WTC11 (cell line): ENCODE data around the gene RACGAP1.

Source experiments
- ATF2 ChIP-seq: sonication (generic); formaldehyde crosslinking; IDR thresholded peaks from 2 replicates; pipeline ENCODE4 v1.8.1; 2022; ENCODE audit warnings: low read depth, missing genetic modification reagents, borderline replicate concordance
- E2F5 ChIP-seq: sonication (generic); formaldehyde crosslinking; IDR thresholded peaks from 2 replicates; pipeline ENCODE4 v1.8.1; 2022; ENCODE audit warnings: mild to moderate bottlenecking, moderate library complexity, missing genetic modification reagents
- ETV6 ChIP-seq: sonication (generic); formaldehyde crosslinking; IDR thresholded peaks from 2 replicates; pipeline ENCODE4 v1.8.1; 2022; ENCODE audit warnings: mild to moderate bottlenecking, missing genetic modification reagents
- NR2C2 ChIP-seq: sonication (generic); formaldehyde crosslinking; IDR thresholded peaks from 2 replicates; pipeline ENCODE4 v1.8.0; 2022; ENCODE audit warnings: mild to moderate bottlenecking, missing genetic modification reagents
- NR3C1 ChIP-seq: sonication (generic); formaldehyde crosslinking; conservative IDR thresholded peaks from 2 replicates; pipeline ENCODE4 v1.8.1; 2023; ENCODE audit warnings: low read depth, mild to moderate bottlenecking, missing genetic modification reagents
- RELA ChIP-seq: sonication (generic); formaldehyde crosslinking; IDR thresholded peaks from 2 replicates; pipeline ENCODE4 v1.8.1; 2022; ENCODE audit warnings: missing genetic modification reagents, mild to moderate bottlenecking, borderline replicate concordance
- SMAD3 ChIP-seq: sonication (generic); formaldehyde crosslinking; IDR thresholded peaks from 2 replicates; pipeline ENCODE4 v1.8.0; 2022; ENCODE audit warnings: missing genetic modification reagents, mild to moderate bottlenecking, borderline replicate concordance
- TF ChIP-seq, protein P1 (sequence below): fragments of 200-600 bp; IDR thresholded peaks from 2 replicates; pipeline ENCODE4 v1.8.0; 2022; ENCODE audit warnings: antibody characterized with exemption
- TF ChIP-seq, protein P2 (sequence below): sonication (generic); formaldehyde crosslinking; IDR thresholded peaks from 2 replicates; pipeline ENCODE4 v1.8.1; 2022; ENCODE audit warnings: low read depth, mild to moderate bottlenecking, moderate library complexity, missing genetic modification reagents, borderline replicate concordance
- TF ChIP-seq, protein P3 (sequence below): sonication (generic); formaldehyde crosslinking; IDR thresholded peaks from 2 replicates; pipeline ENCODE4 v1.8.0; 2022; ENCODE audit warnings: mild to moderate bottlenecking, missing genetic modification reagents

- TF ChIP-seq, protein P1, sequence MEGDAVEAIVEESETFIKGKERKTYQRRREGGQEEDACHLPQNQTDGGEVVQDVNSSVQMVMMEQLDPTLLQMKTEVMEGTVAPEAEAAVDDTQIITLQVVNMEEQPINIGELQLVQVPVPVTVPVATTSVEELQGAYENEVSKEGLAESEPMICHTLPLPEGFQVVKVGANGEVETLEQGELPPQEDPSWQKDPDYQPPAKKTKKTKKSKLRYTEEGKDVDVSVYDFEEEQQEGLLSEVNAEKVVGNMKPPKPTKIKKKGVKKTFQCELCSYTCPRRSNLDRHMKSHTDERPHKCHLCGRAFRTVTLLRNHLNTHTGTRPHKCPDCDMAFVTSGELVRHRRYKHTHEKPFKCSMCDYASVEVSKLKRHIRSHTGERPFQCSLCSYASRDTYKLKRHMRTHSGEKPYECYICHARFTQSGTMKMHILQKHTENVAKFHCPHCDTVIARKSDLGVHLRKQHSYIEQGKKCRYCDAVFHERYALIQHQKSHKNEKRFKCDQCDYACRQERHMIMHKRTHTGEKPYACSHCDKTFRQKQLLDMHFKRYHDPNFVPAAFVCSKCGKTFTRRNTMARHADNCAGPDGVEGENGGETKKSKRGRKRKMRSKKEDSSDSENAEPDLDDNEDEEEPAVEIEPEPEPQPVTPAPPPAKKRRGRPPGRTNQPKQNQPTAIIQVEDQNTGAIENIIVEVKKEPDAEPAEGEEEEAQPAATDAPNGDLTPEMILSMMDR = no peak
- TF ChIP-seq SMAD3 (CRISPR knock-in tag) = no peak
- TF ChIP-seq E2F5 (CRISPR knock-in tag) = no peak
- no peak for TF ChIP-seq ATF2 (CRISPR knock-in tag)
- no peak for TF ChIP-seq NR3C1 (CRISPR knock-in tag)
- TF ChIP-seq, protein P2, sequence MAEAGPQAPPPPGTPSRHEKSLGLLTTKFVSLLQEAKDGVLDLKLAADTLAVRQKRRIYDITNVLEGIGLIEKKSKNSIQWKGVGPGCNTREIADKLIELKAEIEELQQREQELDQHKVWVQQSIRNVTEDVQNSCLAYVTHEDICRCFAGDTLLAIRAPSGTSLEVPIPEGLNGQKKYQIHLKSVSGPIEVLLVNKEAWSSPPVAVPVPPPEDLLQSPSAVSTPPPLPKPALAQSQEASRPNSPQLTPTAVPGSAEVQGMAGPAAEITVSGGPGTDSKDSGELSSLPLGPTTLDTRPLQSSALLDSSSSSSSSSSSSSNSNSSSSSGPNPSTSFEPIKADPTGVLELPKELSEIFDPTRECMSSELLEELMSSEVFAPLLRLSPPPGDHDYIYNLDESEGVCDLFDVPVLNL (CRISPR knock-in tag) = no peak
- TF ChIP-seq, protein P3, sequence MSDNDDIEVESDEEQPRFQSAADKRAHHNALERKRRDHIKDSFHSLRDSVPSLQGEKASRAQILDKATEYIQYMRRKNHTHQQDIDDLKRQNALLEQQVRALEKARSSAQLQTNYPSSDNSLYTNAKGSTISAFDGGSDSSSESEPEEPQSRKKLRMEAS (CRISPR knock-in tag) = no peak
- no peak for TF ChIP-seq RELA (CRISPR knock-in tag)
- TF ChIP-seq ETV6 (CRISPR knock-in tag) = no peak
- TF ChIP-seq NR2C2 (CRISPR knock-in tag) = no peak
Observed at GRCh38 chr12:50069539-50069938, 44.2 kb upstream of the RACGAP1 start.
